ENCODE measurements around the gene VPREB1.
"Not testable (repeated sequence)": the region's sequence is repeated elsewhere in the genome, so short reads cannot be mapped to it uniquely, and the experiment has no call there.

Gene VPREB1

GRCh38 chr22:22214819-22215329, 29.7 kb upstream of the VPREB1 start:
- no peak for DNase-seq (ENCODE audit: low read depth)

- DNase-seq (ENCODE audit: low read depth): no peak
Observed at GRCh38 chr22:22215659-22216449, 28.7 kb upstream of the VPREB1 start.

- no peak for DNase-seq (ENCODE audit: low read depth)
Observed at GRCh38 chr22:22216450-22216959, 28.1 kb upstream of the VPREB1 start.

GRCh38 chr22:22218302-22218701, 26.3 kb upstream of the VPREB1 start:
- DNase-seq (ENCODE audit: low read depth): no peak

- no peak for DNase-seq (ENCODE audit: low read depth)
Observed at GRCh38 chr22:22219140-22219996, 25.2 kb upstream of the VPREB1 start.

GRCh38 chr22:22221043-22221442, 23.5 kb upstream of the VPREB1 start:
- not testable (repeated sequence) for DNase-seq (ENCODE audit: low read depth)

- DNase-seq (ENCODE audit: low read depth): no peak
Observed at GRCh38 chr22:22226448-22227187, 18.0 kb upstream of the VPREB1 start.

- DNase-seq (ENCODE audit: low read depth): no peak
Observed at GRCh38 chr22:22228421-22228820, 16.2 kb upstream of the VPREB1 start.

GRCh38 chr22:22228921-22229320, 15.7 kb upstream of the VPREB1 start:
- DNase-seq (ENCODE audit: low read depth): no peak

GRCh38 chr22:22229683-22230420, 14.7 kb upstream of the VPREB1 start:
- no peak for DNase-seq (ENCODE audit: low read depth)

GRCh38 chr22:22230438-22230837, 14.1 kb upstream of the VPREB1 start:
- DNase-seq (ENCODE audit: low read depth): no peak

- no peak for DNase-seq (ENCODE audit: low read depth)
Observed at GRCh38 chr22:22233081-22233480, 11.5 kb upstream of the VPREB1 start.

- peak; percentile 14 for DNase-seq (ENCODE audit: low read depth)
Observed at GRCh38 chr22:22235558-22235957, 9.0 kb upstream of the VPREB1 start.

- DNase-seq (ENCODE audit: low read depth): no peak
Observed at GRCh38 chr22:22237521-22237920, 7.1 kb upstream of the VPREB1 start.

- DNase-seq (ENCODE audit: low read depth): no peak
Observed at GRCh38 chr22:22239311-22239939, 5.2 kb upstream of the VPREB1 start.

GRCh38 chr22:22241554-22241898, 3.1 kb upstream of the VPREB1 start:
- no peak for DNase-seq (ENCODE audit: low read depth)

GRCh38 chr22:22242488-22242887, 2.1 kb upstream of the VPREB1 start:
- no peak for DNase-seq (ENCODE audit: low read depth)

- DNase-seq (ENCODE audit: low read depth): no peak
Observed at GRCh38 chr22:22243033-22243680, 1.4 kb upstream of the VPREB1 start.

- no peak for DNase-seq (ENCODE audit: low read depth)
Observed at GRCh38 chr22:22245256-22245909, 797 bp downstream of the VPREB1 start.
